H1 (cell line): Measurements from ENCODE around the gene RBM19. TPM values are rescaled to one million over a fixed set of nuclear protein-coding genes. Genes with fewer than 3 reads are reported as not detected.

Experiments
- FOSL1 ChIP-seq: IDR thresholded peaks from 2 replicates; pipeline ENCODE4 v1.6.1; 2011; ENCODE audit warnings: mild to moderate bottlenecking, low read depth, low read length, moderate library complexity; ENCODE audit not compliant: insufficient read depth
- KDM5A ChIP-seq: fragments of 200-600 bp; IDR thresholded peaks from 2 replicates; pipeline ENCODE4 v1.7.1; 2012; ENCODE audit warnings: mild to moderate bottlenecking, low read length, inconsistent platforms, mixed read lengths
- polyA plus RNA-seq, 7 experiments: library from polyadenylated mRNA; depleted of rRNA in 3 of 7; stranded (reverse) in 5 of 7; unstranded in 2 of 7; fragments of >200 nt in 5 of 7; fragments of 200-250 nt in 2 of 7; gene quantifications; 1 replicate in 5 of 7; 2 replicates in 1 of 7; 4 replicates in 1 of 7; pipeline versions ENCODE4 v1.2.1 to v1.2.3, GENCODE V29; 2011 to 2013; ENCODE audit warnings: missing spikeins in 2 of 7, mixed read lengths in 2 of 7
- total RNA-seq: library from RNA; stranded (reverse); fragmentation: NEBNext Ultra II Directional; extraction: Animal tissue kit (Norgen Biotek cat#: 25700); gene quantifications from 2 replicates; pipeline ENCODE4 v1.2.1, GENCODE V29; 2021
- TF ChIP-seq, protein P1 (sequence below): IDR thresholded peaks from 2 replicates; pipeline ENCODE4 v1.6.1; 2012; ENCODE audit warnings: inconsistent platforms

RBM19 gene
- total and polyA plus RNA-seq, 2 of the 8 experiments (the other 6 are each of a cell fraction or from before 2014, with no cell fraction given) = 23.4 to 61.9 TPM

DNA sequence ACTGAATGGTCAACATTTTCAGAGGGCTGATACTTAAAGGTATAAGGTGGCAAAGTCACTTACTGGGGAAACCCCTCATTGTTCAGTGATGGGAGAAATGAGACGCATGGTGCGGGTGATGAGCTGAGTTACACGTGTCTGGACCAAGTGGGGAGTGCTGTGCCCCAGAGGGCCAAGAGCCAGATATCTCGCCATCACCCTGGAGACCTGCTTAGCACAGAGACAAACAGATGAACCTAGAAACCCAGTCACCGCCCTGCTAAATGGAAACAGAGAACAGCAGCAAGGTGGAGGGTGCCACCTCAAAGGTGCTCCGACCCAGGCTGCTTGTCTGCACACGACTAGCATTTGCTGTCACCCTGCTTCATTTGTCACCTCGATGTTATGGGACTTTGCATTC lies 92.4 kb downstream of the RBM19 start (continued):
- TF ChIP-seq FOSL1 = no peak
- TF ChIP-seq, protein P1, sequence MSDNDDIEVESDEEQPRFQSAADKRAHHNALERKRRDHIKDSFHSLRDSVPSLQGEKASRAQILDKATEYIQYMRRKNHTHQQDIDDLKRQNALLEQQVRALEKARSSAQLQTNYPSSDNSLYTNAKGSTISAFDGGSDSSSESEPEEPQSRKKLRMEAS = no peak
- TF ChIP-seq KDM5A = no peak
- TF ChIP-seq, all 59 proteins: peak for 0
